SK-N-SH (cell line): ENCODE measurements around the gene ARL13A.

ENCODE experiments used
- CTCF ChIP-seq: fragments of 200-600 bp; sonication (generic); IDR thresholded peaks from 2 replicates; pipeline ENCODE4 v1.6.1; 2017; ENCODE audit warnings: antibody characterized with exemption, mild to moderate bottlenecking, moderate library complexity
- EZH2phosphoT487 ChIP-seq: fragments of 200-600 bp; sonication (generic); IDR thresholded peaks from 2 replicates; pipeline ENCODE4 v1.6.1; 2017; ENCODE audit warnings: low read depth, mixed run types, mild to moderate bottlenecking, antibody characterized with exemption, moderate library complexity, borderline replicate concordance
- MEF2A ChIP-seq: IDR thresholded peaks from 2 replicates; pipeline ENCODE4 v1.4.0; 2012; ENCODE audit warnings: low read depth, borderline replicate concordance
- MXI1 ChIP-seq: IDR thresholded peaks from 2 replicates; pipeline ENCODE4 v1.6.1; 2012; ENCODE audit warnings: mild to moderate bottlenecking, low read depth, low read length, improper control_type of control experiment
- POLR2AphosphoS5 ChIP-seq: IDR thresholded peaks from 2 replicates; pipeline ENCODE4 v1.6.1; 2012; ENCODE audit warnings: low read depth, low read length
- RAD21 ChIP-seq: IDR thresholded peaks from 2 replicates; pipeline ENCODE4 v1.6.1; 2012; ENCODE audit warnings: mild to moderate bottlenecking, low read length
- RCOR1 ChIP-seq: fragments of 150-350 bp; IDR thresholded peaks from 2 replicates; pipeline ENCODE4 v1.6.1; 2017; ENCODE audit warnings: antibody characterized with exemption, low read length
- RFX5 ChIP-seq: IDR thresholded peaks from 2 replicates; pipeline ENCODE4 v1.6.1; 2012; ENCODE audit warnings: mild to moderate bottlenecking, improper control_type of control experiment, low read length
- SIN3A ChIP-seq: IDR thresholded peaks from 2 replicates; pipeline ENCODE4 v1.6.1; 2012; ENCODE audit warnings: low read depth, mild to moderate bottlenecking, low read length, moderate library complexity, borderline replicate concordance

- TF ChIP-seq RAD21 (no peak), CTCF (no peak), EZH2phosphoT487 (no peak), RCOR1 (no peak), SIN3A (no peak), POLR2AphosphoS5 (no peak), MXI1 (no peak), MEF2A (no peak), RFX5 (no peak)
Observed at GRCh38 chrX:100948557-100948956, 21.0 kb upstream of the ARL13A start.
